Stimulated activated CD8-positive, alpha-beta memory T cell treated with anti-CD3 and anti-CD28 coated beads, Interleukin-7, amount 100 ng/mL, for 1 hour (primary cell): ENCODE data around the gene PARD6G.
A peak's percentile ranks its signal among the peaks of the same experiment; 100 is the strongest.
"Not testable (repeated sequence)": the region's sequence is repeated elsewhere in the genome, so short reads cannot be mapped to it uniquely, and the experiment has no call there.

ENCODE experiments used
- DNase-seq, 2 donors: peaks; one replicate each; pipeline ENCODE4 v3.0.0-alpha.2; 2020; ENCODE audit warnings: low read depth in 2 of 2

The PARD6G gene

DNA sequence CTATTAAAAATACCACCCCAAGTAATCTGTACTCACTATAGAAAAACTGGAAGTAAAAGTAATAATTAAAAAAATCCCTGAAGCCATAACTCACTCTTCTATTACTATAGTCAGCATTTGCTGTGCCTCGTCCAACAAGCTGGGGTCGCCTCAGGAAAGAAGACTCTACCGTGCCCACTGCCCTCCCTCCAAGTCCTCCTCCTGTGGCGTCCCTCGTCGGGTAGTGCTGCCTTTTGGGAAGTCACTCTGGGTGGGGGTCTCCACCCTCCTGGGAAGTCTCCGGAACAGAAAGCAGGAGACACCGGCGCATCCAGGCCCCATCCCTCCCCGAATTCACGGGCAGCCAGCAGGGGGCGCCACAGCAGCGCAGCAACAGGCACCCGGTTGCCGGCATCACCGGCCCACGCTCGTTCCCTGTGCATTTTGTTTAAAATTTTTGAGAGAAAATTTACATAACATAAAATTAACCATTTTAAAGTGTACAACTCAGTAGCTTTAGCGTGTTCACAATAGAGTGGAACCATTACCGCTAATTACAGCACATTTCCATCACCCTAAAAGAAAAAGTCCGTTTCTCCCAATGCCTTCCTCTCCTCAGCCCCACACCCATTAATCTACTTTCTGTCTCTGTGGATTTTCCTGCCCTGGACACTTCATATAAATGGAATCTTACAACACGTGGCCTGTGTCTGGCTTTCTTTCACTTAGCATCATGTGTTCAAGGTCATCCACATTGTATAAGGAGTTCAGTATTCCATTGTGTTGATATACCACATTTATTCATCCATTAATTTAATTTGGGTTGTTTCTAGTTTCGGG, 76.1 kb downstream of the PARD6G start:
- peak; percentile 31 to 34 for DNase-seq

DNA sequence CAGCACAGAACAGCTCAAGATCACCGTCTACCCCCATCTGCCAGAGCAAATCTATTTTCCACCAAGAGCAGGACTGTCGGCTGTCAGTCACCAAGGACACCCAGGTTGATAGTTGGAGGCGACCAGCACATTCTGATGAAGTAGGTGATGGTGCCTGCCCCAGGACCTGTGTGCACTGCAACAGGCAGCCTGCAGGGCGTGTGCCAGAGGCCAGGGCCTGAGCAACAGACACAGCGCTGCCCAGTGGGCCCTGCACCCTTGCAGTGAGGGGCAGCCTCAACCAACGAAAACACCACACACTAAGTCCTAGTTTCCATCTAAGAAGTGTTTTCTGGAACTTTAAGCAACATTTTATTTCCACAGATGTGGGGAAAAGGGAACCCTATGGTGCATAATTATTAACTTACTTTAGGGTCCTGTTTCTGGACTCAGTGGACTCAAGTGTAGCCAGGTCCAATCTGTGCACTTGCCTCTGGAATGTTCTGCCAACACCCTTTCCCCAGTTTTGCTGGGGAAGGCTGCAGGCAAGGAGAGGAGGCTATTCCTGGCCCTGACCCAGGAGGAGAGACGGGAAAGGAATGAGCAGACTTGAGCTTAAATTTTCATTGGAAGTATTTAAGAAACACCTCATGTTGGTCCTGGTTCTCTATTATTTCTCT, 76.8 kb downstream of the PARD6G start:
- DNase-seq = no peak

DNA sequence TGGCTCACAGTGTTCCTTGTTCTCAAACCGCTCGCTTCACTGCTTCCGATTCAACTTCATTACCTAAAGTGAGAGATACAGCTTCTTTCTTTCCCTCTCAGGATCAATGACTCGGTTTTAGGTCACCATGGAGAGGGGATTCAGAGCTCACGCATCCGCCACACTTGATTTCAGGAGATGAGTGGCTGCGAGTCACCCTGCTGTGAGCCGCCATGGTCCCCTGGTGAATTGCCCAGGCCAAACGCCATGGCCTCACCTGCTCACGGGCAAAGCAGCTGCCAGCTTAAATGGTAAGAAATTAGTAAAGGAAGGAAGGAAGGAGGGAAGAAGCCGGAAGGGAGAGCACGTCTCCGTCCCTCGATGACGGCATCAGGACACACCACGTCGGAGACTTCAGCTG, 77.7 kb downstream of the PARD6G start:
- no peak for DNase-seq

DNA sequence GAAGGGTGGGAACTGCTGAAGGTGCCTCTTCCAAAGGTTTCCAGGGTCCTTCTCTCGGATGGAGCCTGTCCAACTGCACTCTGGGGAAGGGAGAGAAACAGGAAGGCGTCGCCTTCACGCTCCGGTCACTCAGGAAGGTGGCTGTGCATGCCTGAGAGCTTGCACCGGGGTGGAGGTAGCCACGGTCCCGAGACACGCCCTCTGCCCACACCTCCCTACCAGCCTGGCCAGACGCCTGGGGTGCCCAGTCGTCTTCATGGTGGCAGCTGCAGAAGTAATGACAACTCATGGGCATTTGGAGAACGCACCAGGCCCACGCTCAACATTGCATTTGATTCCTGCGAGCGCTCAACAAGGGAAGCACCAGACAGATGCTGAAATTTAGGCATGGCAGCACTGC, 78.3 kb downstream of the PARD6G start:
- no peak for DNase-seq

DNA sequence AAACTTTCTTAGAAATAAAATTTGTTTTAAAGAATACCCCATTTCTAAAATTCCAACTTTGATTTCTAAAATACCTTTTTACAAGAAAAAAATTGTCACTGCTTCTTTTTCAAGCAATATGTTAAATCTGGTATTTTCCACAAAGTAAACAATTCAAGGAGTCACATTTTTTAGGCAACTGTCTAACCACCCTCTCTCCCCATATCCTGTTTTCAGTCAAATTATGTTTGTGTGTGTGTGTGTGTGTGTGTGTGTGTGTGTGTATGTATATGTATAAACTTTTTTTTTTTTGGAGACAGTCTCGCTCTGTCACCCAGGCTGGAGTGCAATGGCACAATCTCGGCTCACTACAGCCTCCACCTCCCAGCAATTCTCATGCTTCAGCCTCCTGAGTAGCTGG, 79.0 kb downstream of the PARD6G start:
- DNase-seq = no peak

DNA sequence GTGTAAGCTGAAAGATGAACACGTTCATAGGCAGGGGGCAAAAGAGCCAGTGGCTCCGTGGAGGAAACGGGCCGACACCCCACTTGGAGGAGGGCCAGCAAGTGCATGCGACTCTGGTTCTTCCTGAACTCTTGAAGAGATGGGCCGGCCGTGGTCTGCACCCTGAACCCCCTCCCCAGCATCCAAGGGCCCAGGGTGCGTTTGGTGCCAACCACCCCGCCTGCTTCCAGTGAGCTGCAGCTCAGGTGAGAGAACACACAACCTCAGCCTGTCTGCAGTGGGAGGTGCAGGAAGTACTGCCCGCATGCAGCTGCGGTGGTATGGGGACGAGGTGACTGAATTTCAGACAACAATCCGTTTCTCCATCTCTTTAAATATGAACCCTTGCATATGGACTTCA, 79.4 kb downstream of the PARD6G start:
- DNase-seq = no peak

DNA sequence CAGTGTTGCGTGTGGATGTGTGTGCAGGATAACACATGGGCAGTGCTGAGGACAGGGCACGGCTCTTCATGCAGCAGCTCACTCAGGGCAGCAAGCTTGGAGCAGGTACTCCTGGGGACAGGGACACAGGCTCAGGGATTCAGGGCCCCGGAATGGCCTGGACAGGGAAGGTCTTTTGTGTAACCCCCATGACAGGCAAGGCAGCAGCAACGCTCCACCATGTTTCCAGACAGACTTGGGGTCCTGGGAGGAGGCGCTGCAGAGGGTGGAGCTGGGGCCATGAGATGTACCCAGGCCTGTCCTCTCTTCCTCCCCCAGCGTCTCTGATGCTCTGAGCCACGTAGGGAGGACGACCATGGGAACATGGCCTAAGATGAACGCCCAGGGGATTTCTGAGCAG, 80.0 kb downstream of the PARD6G start:
- DNase-seq = no peak

DNA sequence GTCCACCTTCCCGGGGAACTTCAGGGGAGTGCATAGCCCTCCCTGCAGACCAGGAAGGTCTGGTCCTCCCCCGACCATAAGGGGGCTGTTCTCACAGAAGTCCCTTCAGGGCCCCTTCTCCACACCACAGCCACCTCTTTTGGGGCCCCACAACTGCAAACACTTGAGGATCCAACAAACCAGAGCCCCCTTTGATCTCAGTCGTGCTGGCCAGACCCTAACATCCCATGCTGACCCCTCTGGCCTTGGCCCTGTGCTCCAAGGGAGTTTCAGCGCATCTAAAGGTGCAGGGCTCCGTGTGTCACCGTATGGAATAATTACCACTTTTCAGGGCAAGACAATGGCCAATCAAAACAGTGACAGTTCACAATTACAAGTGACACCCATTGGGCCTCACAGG, 80.6 kb downstream of the PARD6G start:
- no peak for DNase-seq

DNA sequence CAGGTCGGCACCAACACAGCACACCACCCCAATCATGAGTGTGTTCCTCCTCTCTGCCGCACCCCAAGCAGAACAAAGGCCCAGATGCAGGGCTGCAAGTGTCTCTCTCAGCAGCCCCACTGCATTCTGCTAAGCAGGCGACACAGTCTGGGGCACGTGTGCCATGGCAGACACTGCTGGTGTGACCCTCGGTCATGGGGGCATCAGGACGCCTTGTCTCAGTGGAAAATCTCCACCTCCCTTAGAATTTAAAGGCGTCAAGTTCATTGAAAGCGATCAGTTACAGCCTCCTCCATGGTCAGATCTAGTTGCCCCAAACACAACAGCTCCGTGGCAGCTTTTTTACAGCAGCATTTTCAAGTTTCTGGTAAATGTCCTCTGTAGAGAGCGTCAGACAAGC, 81.1 kb downstream of the PARD6G start:
- no peak for DNase-seq

DNA sequence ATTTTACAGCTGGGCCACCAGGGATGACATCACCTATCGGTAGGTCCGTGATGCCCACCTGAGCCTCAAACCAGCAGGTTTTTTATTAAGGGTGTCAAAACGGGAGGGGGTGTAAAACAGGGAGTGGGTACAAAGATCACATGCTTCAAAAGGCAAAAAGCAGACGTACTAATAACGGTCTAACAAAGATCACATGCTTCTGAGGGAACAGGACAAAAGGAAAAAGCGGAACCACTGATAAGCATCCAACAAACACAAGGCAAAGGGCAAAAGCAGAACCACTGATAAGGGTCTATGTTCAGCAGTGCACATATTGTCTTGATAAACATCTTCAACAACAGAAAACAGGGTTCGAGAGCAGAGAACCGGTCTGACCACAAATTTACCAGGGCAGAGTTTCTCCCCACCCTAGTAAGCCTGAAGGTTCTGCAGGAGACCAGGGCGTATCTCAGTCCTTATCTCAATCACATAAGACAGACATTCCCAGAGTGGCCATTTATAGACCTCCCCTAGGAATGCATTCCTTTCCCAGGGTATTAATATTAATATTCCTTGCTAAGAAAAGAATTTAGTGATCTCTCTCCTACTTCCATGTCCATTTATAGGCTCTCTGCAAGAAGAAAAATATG, 82.5 kb downstream of the PARD6G start:
- not testable (repeated sequence) for DNase-seq

DNA sequence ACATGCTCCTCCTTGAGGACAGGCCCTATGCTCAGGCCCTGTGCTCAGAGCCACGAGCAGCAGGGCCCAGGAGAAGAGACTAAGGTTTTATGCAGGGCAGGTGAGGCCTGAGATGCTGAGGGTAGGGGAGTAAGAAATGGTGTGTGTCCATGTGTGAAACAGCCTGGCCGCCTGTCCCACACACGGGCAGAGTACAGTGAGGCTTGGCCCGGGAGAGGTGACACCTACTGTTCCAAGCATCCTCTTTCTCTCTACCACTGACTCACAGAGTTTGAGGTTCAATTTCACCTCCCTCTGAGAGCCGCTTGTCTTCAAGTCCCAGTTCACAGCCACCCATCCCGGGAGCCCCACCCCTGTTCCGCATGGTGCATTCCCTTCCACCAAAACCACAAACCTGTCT, 84.1 kb downstream of the PARD6G start:
- DNase-seq = no peak

DNA sequence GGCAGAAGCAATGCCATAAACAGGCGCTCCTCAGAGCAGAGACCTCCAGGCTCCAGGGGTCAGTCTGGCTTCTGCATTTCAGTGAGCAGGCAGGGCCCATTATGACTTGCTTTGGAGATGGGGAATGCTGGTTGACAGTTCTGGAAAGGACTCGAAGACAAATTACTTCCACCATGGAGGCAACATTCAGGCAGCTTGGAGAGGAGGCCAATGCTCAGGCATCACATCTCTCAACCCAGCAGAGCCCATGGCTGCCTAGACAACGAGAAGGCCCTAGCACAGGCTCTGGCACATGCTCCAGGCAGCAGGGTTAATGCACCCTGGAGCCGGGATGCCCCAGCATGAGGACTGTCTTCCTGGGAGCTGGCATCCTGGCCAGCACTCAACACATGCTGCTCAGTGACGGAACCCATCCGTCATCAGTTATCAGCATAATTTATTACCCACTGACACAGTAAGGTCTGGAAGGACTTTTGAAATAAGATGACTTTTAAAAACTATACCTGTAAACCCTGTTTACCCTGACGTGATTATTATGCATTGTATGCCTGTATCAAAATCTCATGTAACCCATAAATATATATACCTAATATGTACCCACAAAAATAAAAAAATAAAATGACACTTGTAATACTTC, 85.4 kb downstream of the PARD6G start:
- DNase-seq = no peak

DNA sequence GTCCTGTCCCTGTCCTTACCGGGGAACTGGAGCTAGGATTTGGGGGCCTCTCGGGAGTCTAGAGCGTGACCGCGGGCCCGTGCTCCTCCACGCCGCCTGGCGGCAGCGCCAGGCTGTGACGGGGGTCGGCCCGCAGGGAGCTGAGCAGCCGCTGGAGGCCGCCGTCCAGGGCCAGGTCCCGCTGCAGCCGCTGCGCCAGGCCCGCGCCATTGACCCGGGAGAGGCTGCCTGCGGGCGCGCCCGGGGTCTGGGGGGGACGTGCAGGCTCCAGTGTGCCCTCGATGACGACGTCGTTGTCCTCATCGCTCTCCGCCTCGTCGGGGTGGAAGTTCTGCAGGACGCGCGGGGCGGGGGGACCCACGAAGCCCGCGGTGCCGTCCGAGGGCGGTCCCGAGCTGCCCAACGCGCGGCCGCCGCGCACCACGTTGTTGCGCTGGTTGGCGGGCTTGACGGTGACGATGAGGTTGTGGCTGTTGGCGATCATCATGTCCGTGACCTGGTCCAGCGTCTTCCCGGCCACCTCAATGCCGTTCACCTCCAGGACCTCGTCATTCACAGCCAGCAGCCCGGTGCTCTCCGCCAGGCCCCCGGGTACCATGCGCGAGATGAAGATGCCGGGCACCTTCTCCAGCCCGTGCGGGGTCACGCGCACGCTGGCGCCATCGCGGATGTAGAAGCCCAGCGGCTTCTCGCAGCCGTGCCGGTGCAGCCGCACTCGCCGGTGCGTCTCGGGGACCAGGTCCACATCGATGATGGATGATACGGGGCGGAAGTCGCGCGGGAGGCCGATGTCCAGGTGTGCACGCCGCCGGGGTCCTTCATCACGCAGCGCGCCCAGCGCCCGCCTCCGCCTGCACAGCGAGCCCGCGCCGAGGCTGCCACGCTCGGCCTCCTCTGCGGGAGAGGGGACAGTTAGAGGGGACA, 87.3 kb downstream of the PARD6G start:
- no peak for DNase-seq

DNA sequence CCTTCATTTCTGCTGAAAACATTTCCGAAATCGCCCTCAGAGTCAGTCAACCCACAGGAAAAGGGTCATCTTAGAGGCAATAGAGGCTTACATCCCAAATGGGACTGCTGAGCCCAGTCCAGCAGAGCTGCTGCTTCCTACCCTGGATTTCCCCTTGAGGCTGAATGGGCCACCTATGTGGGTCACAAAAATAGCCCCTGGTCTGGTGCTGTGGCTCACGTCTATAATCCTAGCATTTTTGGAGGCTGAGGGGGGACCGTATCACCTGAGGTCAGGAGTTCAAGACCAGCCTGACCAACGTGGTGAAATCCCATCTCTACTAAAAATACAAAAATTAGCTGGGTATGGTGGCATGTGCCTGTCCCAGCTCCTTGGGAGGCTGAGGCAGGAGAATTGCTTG, 88.9 kb downstream of the PARD6G start:
- no peak for DNase-seq

DNA sequence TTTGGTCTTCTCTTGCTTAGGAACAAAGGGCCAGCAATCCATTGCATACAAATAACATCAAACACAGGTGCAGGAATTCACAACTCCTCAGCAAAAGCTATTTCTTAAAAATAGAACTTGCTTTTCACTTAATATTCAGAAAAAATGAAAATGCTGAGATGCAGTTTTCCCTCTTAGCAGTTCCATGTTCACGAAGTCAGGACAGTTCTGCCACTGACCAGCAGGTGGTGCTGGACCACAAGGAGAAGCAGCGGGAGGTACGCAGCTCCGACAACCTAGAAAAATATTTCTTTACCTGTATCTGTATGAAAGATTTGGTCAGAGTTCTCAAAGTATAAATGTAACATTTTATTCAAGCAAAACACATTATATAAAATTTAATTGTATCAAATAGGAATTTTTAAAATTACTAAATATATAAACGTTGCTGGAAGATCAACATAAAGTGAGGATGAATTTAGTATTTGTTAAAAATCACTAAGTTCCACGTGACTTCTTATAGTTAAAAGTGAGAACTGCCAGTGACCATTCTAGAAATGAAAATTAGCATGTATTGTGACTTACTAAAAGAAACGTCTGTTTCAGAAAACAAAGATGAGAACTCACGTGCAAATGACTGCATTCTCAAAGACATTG, 89.5 kb downstream of the PARD6G start:
- DNase-seq = peak; percentile 44 to 67

DNA sequence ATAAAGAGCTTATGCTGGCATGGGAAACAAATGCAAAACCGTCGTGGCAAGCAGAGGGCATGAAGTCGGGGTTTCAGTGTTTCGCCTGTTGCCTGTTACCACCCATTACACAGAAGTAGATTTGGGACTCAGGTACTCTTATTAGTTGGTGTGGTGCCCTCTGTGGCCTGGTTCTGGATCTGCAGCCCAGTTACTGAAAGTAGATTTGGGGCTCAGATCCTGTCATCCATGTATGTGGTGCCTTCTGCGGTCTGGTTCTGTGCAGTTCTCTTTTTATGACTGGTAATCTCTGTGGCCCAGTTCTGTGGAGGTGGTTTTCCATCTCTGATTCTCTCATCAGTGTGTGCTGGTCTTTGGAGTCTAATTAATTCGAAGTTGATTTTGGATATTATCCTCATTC, 93.0 kb downstream of the PARD6G start:
- no peak for DNase-seq

DNA sequence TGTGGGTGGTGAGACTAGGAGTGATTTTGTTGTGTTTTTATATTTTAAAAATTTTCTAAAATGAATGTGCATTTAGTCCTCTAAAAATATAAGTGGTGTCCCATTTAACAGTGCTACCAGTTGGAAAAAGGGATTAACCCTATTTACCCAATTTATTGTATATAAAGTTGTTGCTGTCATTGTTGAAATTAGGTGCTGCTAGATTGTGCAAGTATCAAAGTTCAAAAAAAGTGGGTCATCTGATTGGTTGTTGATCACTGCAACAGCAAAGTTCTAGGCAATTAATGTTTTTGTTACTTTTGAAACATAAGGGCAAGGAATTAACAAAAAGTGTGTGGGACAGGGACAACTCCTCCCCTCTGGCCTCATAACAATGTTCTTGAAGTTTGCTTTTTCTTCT, 97.6 kb downstream of the PARD6G start:
- no peak for DNase-seq

DNA sequence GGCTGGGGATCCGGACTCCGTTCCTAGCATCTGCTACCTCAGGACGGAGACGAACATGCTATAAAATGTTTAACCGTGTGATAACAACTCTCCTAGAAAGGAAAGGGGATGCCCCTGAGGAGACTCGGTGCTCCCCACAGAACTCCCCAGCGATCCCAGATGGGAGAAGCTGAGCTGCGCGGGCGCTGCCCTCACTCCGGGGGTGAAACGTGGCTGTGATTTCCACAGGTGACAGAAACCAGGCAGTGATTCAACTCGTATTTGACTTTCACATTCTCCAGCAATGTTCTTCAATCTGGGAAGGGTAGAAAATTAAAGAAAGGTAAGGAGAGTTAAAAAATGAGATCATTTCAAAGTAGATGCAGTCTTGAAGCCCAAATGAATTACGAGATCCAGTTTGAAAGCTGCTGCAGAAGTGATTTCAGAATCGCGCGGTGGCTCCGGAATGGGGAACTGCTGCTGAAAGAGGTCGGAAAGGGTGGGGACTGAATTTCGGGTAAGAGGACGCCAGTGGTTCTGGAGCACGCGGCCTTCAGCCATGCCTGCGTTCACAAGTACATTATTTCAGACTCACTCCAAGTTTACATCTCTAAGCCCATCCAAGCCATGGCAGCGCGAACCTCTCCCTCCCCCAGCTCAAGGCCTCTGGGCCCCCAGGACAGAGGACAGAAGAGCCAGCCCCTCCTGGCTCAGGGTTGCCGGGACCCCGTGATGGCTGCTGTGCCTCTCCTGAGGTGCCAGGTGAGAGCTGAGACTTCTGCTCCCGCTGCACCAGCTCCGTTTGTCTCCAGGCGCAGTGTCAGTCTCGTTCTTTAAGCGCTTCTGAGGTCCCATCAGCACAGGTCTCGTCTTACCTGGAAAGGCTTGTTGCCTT, 98.8 kb downstream of the PARD6G start:
- DNase-seq = no peak

DNA sequence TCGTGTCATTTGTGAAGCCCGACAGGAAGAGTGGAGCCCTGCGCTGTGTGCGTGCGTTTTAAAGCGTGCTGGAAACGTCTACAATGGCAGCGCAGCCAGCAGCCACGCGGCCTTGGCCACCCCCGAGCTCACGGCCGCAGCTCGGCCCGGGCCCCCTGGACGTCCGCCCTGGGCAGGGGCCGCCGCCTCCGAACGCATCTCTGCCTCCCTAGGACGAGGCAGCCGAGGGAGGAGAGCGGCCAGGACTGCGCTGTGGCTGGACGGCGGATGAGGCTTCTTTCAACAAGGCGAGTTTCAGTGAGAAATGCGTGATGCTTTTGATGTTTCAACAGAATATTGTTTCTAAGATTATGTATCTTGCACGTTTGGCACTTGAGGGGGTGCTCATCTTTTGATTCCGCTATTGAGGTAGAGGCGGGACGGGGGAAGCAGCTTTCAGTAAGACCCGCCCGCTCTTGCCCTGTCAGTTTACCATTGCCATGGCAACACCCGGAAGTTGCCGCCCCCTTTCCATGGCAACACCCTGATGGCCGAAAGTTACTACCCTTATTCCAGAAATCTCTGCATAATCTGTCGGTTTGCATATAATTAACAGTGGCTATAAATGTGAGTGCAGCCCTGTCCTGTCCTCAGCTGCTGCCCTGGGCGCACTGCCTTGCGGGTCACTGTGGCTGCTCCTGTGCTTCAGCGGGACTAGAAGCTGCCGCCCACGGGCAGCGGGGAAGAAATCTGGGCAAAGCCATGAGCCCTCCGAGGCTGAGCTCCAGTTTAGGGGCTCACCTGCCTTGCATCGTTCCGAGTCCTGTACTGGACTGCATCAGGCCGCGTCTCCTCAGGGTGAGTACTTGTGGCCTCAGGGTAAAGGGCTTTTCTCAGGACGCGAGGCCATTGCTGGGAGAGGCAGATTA, 99.6 kb downstream of the PARD6G start:
- peak; percentile 33 to 53 for DNase-seq
